ENCODE data around the gene GMPR.

DNA sequence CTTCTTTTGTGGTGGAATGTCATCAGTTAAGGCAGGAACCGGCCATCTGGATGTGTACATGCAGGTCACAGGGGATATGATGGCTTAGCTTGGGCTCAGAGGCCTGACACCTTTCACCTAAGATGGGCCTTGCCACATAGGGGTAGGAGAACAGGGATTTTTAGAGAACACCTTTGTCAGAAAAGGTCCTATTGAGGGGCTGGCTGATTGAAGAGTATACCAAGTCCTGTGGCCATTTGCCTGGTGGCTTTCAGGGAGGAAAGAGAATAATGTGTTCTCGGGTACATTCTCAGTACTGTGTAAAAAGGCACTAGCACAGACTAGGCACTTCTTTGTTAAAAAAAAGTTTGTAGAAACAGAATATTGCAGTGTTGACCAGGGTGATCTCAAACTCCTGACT lies 26.4 kb downstream of the GMPR start:
- TF ChIP-seq, protein P1, sequence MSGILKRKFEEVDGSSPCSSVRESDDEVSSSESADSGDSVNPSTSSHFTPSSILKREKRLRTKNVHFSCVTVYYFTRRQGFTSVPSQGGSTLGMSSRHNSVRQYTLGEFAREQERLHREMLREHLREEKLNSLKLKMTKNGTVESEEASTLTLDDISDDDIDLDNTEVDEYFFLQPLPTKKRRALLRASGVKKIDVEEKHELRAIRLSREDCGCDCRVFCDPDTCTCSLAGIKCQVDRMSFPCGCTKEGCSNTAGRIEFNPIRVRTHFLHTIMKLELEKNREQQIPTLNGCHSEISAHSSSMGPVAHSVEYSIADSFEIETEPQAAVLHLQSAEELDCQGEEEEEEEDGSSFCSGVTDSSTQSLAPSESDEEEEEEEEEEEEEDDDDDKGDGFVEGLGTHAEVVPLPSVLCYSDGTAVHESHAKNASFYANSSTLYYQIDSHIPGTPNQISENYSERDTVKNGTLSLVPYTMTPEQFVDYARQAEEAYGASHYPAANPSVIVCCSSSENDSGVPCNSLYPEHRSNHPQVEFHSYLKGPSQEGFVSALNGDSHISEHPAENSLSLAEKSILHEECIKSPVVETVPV (CRISPR knock-in tag; IDR thresholded peaks at IDR 0.05) = no peak
- TF ChIP-seq ARNTL (CRISPR knock-in tag; IDR thresholded peaks at IDR 0.05; ENCODE audit: borderline replicate concordance, low read depth) (no peak), ZFP30 (CRISPR knock-in tag; IDR thresholded peaks at IDR 0.05) (no peak), ZC3H10 (CRISPR knock-in tag; IDR thresholded peaks at IDR 0.05) (no peak), TOX (CRISPR knock-in tag; IDR thresholded peaks at IDR 0.05; ENCODE audit: borderline replicate concordance) (no peak), BACH2 (CRISPR knock-in tag; IDR thresholded peaks at IDR 0.05; ENCODE audit: borderline replicate concordance) (no peak), CSDC2 (CRISPR knock-in tag; IDR thresholded peaks at IDR 0.05) (no peak), ESRRG (CRISPR knock-in tag; IDR thresholded peaks at IDR 0.05) (no peak), ZNF8 (CRISPR knock-in tag; IDR thresholded peaks at IDR 0.05) (no peak), PPARA (CRISPR knock-in tag; IDR thresholded peaks at IDR 0.05; ENCODE audit: borderline replicate concordance) (no peak), ZFP3 (CRISPR knock-in tag; IDR thresholded peaks at IDR 0.05) (no peak)
- TF ChIP-seq, protein P2, sequence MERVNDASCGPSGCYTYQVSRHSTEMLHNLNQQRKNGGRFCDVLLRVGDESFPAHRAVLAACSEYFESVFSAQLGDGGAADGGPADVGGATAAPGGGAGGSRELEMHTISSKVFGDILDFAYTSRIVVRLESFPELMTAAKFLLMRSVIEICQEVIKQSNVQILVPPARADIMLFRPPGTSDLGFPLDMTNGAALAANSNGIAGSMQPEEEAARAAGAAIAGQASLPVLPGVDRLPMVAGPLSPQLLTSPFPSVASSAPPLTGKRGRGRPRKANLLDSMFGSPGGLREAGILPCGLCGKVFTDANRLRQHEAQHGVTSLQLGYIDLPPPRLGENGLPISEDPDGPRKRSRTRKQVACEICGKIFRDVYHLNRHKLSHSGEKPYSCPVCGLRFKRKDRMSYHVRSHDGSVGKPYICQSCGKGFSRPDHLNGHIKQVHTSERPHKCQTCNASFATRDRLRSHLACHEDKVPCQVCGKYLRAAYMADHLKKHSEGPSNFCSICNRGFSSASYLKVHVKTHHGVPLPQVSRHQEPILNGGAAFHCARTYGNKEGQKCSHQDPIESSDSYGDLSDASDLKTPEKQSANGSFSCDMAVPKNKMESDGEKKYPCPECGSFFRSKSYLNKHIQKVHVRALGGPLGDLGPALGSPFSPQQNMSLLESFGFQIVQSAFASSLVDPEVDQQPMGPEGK (CRISPR knock-in tag; IDR thresholded peaks at IDR 0.05; ENCODE audit: borderline replicate concordance) = no peak
- TF ChIP-seq, protein P3, sequence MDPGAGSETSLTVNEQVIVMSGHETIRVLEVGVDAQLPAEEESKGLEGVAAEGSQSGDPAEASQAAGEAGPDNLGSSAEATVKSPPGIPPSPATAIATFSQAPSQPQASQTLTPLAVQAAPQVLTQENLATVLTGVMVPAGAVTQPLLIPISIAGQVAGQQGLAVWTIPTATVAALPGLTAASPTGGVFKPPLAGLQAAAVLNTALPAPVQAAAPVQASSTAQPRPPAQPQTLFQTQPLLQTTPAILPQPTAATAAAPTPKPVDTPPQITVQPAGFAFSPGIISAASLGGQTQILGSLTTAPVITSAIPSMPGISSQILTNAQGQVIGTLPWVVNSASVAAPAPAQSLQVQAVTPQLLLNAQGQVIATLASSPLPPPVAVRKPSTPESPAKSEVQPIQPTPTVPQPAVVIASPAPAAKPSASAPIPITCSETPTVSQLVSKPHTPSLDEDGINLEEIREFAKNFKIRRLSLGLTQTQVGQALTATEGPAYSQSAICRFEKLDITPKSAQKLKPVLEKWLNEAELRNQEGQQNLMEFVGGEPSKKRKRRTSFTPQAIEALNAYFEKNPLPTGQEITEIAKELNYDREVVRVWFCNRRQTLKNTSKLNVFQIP (CRISPR knock-in tag; IDR thresholded peaks at IDR 0.05; ENCODE audit: borderline replicate concordance, low read depth) = no peak
